ENCODE results near the gene NOL7. TPM values are rescaled to one million over a fixed set of nuclear protein-coding genes. Genes with fewer than 3 reads are reported as not detected.

Gene NOL7
- total RNA-seq, 2 donors from 2014 or later, result 47.8 to 52.9 TPM

GRCh38 chr6:13633343-13633742 is 18.2 kb downstream of the NOL7 start:
- H3K27me3 ChIP-seq (ENCODE audit: control insufficient read depth, insufficient read depth, low read length, poor library complexity, severe bottlenecking), result no peaks in the 10 kb centered on the region
- no peak overlapping the region for H3K9ac ChIP-seq (ENCODE audit: extremely low read depth, low read length, poor library complexity, severe bottlenecking)
- no peak overlapping the region for H3K4me3 Mint-ChIP-seq
- peaks cover 45% of the 10 kb centered on the region for H3K36me3 Mint-ChIP-seq (ENCODE audit: low read depth)
- H3K27ac Mint-ChIP-seq, result no peak overlapping the region
- H3K4me1 ChIP-seq (ENCODE audit: control insufficient read depth, insufficient read depth, low read length), result no peaks in the 10 kb centered on the region
- no peaks in the 10 kb centered on the region for H3K9me3 Mint-ChIP-seq
- H3K27me3 Mint-ChIP-seq (ENCODE audit: insufficient read depth), result no peaks in the 10 kb centered on the region
- H3K27ac ChIP-seq (ENCODE audit: low read depth, low read length), result no peak overlapping the region
- no peak for TF ChIP-seq CTCF (conservative IDR thresholded peaks at IDR 0.05)
- WGBS, 2 experiments (ENCODE audit: insufficient coverage in 1 of 2, insufficient read length in 1 of 2), result 89 to 100% methylated on average over 1 to 2 of the region's 2 CpGs
- no peak overlapping the region for H3K4me3 ChIP-seq (ENCODE audit: low read length)
- H3K9me3 ChIP-seq (ENCODE audit: control insufficient read depth, low read length), result no peaks in the 10 kb centered on the region
- DNase-seq, result no peak
- H3K4me1 Mint-ChIP-seq, result peaks cover 27% of the 10 kb centered on the region
- peaks cover 66% of the 10 kb centered on the region for H3K36me3 ChIP-seq (ENCODE audit: control insufficient read depth, insufficient read depth, low read length)

GRCh38 chr6:13635948-13636658 is 21.0 kb downstream of the NOL7 start:
- Histone ChIP-seq H3K36me3 (ENCODE audit: control insufficient read depth, insufficient read depth, low read length) (peaks cover 68% of the 10 kb centered on the region), H3K4me1 (ENCODE audit: control insufficient read depth, insufficient read depth, low read length) (no peaks in the 10 kb centered on the region), H3K4me3 (ENCODE audit: low read length) (no peak overlapping the region), H3K9me3 (ENCODE audit: control insufficient read depth, low read length) (no peaks in the 10 kb centered on the region), H3K9ac (ENCODE audit: extremely low read depth, low read length, poor library complexity, severe bottlenecking) (no peak overlapping the region), H3K27me3 (ENCODE audit: control insufficient read depth, insufficient read depth, low read length, poor library complexity, severe bottlenecking) (no peaks in the 10 kb centered on the region), H3K27ac (ENCODE audit: low read depth, low read length) (no peak overlapping the region)
- H3K4me1 Mint-ChIP-seq, result peaks cover 19% of the 10 kb centered on the region
- DNase-seq, result no peak
- H3K27ac Mint-ChIP-seq, result peak overlapping the region; percentile 23
- WGBS, 2 experiments (ENCODE audit: insufficient coverage in 1 of 2, insufficient read length in 1 of 2), result 70 to 82% methylated on average over 2 to 4 of the region's 4 CpGs
- no peak overlapping the region for H3K4me3 Mint-ChIP-seq
- H3K27me3 Mint-ChIP-seq (ENCODE audit: insufficient read depth), result no peaks in the 10 kb centered on the region
- H3K36me3 Mint-ChIP-seq (ENCODE audit: low read depth), result peaks cover 40% of the 10 kb centered on the region
- no peak for TF ChIP-seq CTCF (conservative IDR thresholded peaks at IDR 0.05)
- H3K9me3 Mint-ChIP-seq, result no peaks in the 10 kb centered on the region

- Histone ChIP-seq H3K27me3 (ENCODE audit: control insufficient read depth, insufficient read depth, low read length, poor library complexity, severe bottlenecking) (no peaks in the 10 kb centered on the region), H3K4me1 (ENCODE audit: control insufficient read depth, insufficient read depth, low read length) (no peaks in the 10 kb centered on the region), H3K36me3 (ENCODE audit: control insufficient read depth, insufficient read depth, low read length) (peaks cover 65% of the 10 kb centered on the region), H3K9me3 (ENCODE audit: control insufficient read depth, low read length) (no peaks in the 10 kb centered on the region), H3K9ac (ENCODE audit: extremely low read depth, low read length, poor library complexity, severe bottlenecking) (no peak overlapping the region), H3K27ac (ENCODE audit: low read depth, low read length) (no peak overlapping the region), H3K4me3 (ENCODE audit: low read length) (no peak overlapping the region)
- no peak overlapping the region for H3K4me3 Mint-ChIP-seq
- H3K27ac Mint-ChIP-seq, result peak overlapping the region; percentile 4
- 100% methylated on average over 1 of the region's 1 CpG; no CpG with 5 or more reads in 1 of the 2 experiments for WGBS, 2 experiments (ENCODE audit: insufficient coverage in 1 of 2, insufficient read length in 1 of 2)
- H3K27me3 Mint-ChIP-seq (ENCODE audit: insufficient read depth), result no peaks in the 10 kb centered on the region
- TF ChIP-seq CTCF (conservative IDR thresholded peaks at IDR 0.05), result no peak
- H3K36me3 Mint-ChIP-seq (ENCODE audit: low read depth), result peaks cover 27% of the 10 kb centered on the region
- no peak for DNase-seq
- H3K9me3 Mint-ChIP-seq, result no peaks in the 10 kb centered on the region
- peaks cover 19% of the 10 kb centered on the region for H3K4me1 Mint-ChIP-seq
These were observed 22.9 kb downstream of the NOL7 start for GRCh38 chr6:13638014-13638413.

All from endodermal cell (in vitro differentiated cells).